Ectodermal cell (in vitro differentiated cells): ENCODE data around the gene KCNA10.
A peak's percentile ranks its signal among the peaks of the same experiment; 100 is the strongest.

Experiments used
- H3K27ac ChIP-seq: 2 replicates; pipeline ENCODE4 v1.7.0; 2013; ENCODE audit warnings: mild to moderate bottlenecking, low read depth, low read length; ENCODE audit not compliant: insufficient read depth, poor library complexity, severe bottlenecking
- H3K27me3 ChIP-seq: 2 replicates; pipeline ENCODE4 v1.7.0; 2013; ENCODE audit warnings: mild to moderate bottlenecking, low read length; ENCODE audit not compliant: insufficient read depth, control insufficient read depth, poor library complexity, severe bottlenecking
- H3K36me3 ChIP-seq: one replicate; pipeline ENCODE4 v1.7.0; 2013; ENCODE audit warnings: low read length; ENCODE audit not compliant: control insufficient read depth, insufficient read depth
- H3K4me1 ChIP-seq: one replicate; pipeline ENCODE4 v1.7.0; 2013; ENCODE audit warnings: low read length; ENCODE audit not compliant: control insufficient read depth, insufficient read depth
- H3K4me3 ChIP-seq: 2 replicates; pipeline ENCODE4 v1.7.0; 2013; ENCODE audit warnings: low read depth, low read length, control low read depth; ENCODE audit not compliant: insufficient read depth
- H3K9me3 ChIP-seq: 2 replicates; pipeline ENCODE4 v1.7.0; 2013; ENCODE audit warnings: mild to moderate bottlenecking, low read length, moderate library complexity; ENCODE audit not compliant: control insufficient read depth
- WGBS, 2 experiments: methylation state at CpG; one replicate each; pipeline ENCODE4 v1.1.7; 2013; ENCODE audit warnings: missing lambda C conversion rate in 2 of 2; 5-methylcytosine and 5-hydroxymethylcytosine counted together

The KCNA10 gene

DNA sequence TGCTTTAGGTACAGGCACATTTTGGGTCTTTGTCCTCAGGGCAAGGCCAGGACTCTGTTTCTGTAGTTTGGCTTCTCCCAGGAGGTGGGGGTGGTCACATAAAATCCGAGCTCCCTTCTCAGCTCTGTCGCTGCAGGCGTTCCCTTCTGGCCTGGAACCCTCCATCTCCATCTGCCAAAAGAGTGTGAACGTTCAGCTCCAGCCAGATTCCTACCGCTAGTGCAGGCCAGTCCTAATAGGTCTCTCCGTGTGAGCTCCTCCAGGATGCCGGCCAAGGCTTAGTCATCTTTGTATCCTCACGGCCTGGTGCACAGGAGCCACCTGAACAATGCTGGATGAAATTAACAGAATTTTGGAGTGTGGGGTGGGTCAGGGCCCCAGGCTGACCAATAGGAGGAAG, 19.9 kb upstream of the KCNA10 start:
- Histone ChIP-seq H3K4me1 (no peaks in the 10 kb centered on the region), H3K27ac (no peak overlapping the region), H3K27me3 (no peaks in the 10 kb centered on the region)

DNA sequence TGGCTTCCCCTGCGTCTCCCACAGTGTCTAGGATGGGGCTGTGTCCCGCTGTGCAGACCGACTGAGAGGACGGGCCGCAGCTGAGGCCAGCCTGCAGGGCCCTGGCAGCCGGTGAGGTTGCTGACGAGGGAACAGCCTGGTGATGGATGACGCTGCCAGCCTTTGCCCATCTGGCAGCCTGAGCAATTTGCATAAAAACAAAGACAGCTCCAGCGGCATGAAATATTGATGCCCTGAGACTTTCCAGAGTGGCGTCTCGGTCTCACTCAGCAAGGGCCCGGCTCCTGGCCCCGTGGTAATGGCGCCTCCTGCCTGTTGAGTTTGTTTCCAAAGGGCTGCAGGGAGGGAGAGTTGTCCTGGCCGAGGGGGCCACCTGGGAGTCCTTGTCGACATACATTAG, 19.1 kb upstream of the KCNA10 start:
- Histone ChIP-seq H3K4me3 (no peak overlapping the region), H3K27me3 (no peaks in the 10 kb centered on the region), H3K27ac (peak overlapping the region; percentile 57), H3K36me3 (no peaks in the 10 kb centered on the region), H3K4me1 (no peaks in the 10 kb centered on the region), H3K9me3 (no peaks in the 10 kb centered on the region)
- 86 to 87% methylated on average over 16 of the region's 16 CpGs for WGBS, 2 experiments

More for the DNA sequence above, 19.9 kb upstream of the KCNA10 start:
- Histone ChIP-seq H3K4me3 (no peak overlapping the region), H3K36me3 (no peaks in the 10 kb centered on the region), H3K9me3 (no peaks in the 10 kb centered on the region)
- WGBS, 2 experiments: 87 to 91% methylated on average over 8 of the region's 8 CpGs

- no peaks in the 10 kb centered on the region for H3K9me3 ChIP-seq
- H3K27ac ChIP-seq: no peak overlapping the region
- H3K36me3 ChIP-seq: no peaks in the 10 kb centered on the region
- no peak overlapping the region for H3K4me3 ChIP-seq
- H3K27me3 ChIP-seq: no peaks in the 10 kb centered on the region
- H3K4me1 ChIP-seq: no peaks in the 10 kb centered on the region
- 81% methylated on average over 3 of the region's 3 CpGs for WGBS, 2 experiments
Measured at GRCh38 chr1:110535985-110536384, 17.0 kb upstream of the KCNA10 start.

- H3K9me3 ChIP-seq: no peaks in the 10 kb centered on the region
- WGBS, 2 experiments: 79% methylated on average over 3 of the region's 3 CpGs
- H3K4me3 ChIP-seq: no peak overlapping the region
- no peaks in the 10 kb centered on the region for H3K36me3 ChIP-seq
- H3K27me3 ChIP-seq: no peaks in the 10 kb centered on the region
- no peak overlapping the region for H3K27ac ChIP-seq
- peaks cover 5% of the 10 kb centered on the region for H3K4me1 ChIP-seq
Measured at GRCh38 chr1:110533230-110533629, 14.3 kb upstream of the KCNA10 start.

DNA sequence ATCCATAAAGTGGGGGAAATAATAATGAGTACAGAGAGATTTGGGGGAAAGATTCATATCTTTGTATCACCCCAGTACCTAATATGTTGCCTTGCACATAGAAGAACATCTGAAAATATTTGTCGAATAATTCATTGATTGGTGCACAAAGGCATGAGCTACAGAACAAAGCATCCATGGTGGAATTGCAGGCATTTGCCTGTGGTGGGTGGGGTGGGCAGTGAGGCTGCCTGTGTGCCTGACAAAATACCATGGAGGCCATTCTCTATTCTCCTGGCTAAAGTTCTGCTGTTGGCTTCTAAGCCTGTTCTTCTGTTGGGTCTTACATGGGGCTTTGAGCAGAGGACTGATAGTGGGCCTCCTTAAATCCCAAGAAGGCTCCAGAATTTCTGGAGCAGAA, 10.0 kb upstream of the KCNA10 start:
- no peaks in the 10 kb centered on the region for H3K9me3 ChIP-seq
- H3K4me3 ChIP-seq: no peak overlapping the region
- no peaks in the 10 kb centered on the region for H3K36me3 ChIP-seq
- WGBS, 2 experiments: 89 to 100% methylated on average over 1 of the region's 1 CpG
- H3K27me3 ChIP-seq: peaks cover 4% of the 10 kb centered on the region
- H3K4me1 ChIP-seq: peaks cover 5% of the 10 kb centered on the region
- no peak overlapping the region for H3K27ac ChIP-seq

- 78 to 79% methylated on average over 7 of the region's 7 CpGs for WGBS, 2 experiments
- peaks cover 5% of the 10 kb centered on the region for H3K4me1 ChIP-seq
- H3K9me3 ChIP-seq: no peaks in the 10 kb centered on the region
- H3K36me3 ChIP-seq: no peaks in the 10 kb centered on the region
- H3K27me3 ChIP-seq: peaks cover 4% of the 10 kb centered on the region
- H3K4me3 ChIP-seq: no peak overlapping the region
- H3K27ac ChIP-seq: no peak overlapping the region
Measured at GRCh38 chr1:110526201-110526780, 7.3 kb upstream of the KCNA10 start.

GRCh38 chr1:110525249-110525595, 6.2 kb upstream of the KCNA10 start:
- Histone ChIP-seq H3K27me3 (peaks cover 4% of the 10 kb centered on the region), H3K4me3 (no peak overlapping the region), H3K36me3 (no peaks in the 10 kb centered on the region), H3K4me1 (peaks cover 5% of the 10 kb centered on the region), H3K9me3 (no peaks in the 10 kb centered on the region), H3K27ac (no peak overlapping the region)
- WGBS, 2 experiments: 91 to 92% methylated on average over 6 of the region's 6 CpGs

- Histone ChIP-seq H3K27ac (no peak overlapping the region), H3K4me3 (no peak overlapping the region), H3K27me3 (peaks cover 4% of the 10 kb centered on the region), H3K36me3 (no peaks in the 10 kb centered on the region), H3K9me3 (no peaks in the 10 kb centered on the region), H3K4me1 (peaks cover 5% of the 10 kb centered on the region)
- WGBS, 2 experiments: 51 to 52% methylated on average over 20 of the region's 20 CpGs
Measured at GRCh38 chr1:110524311-110525248, 5.6 kb upstream of the KCNA10 start.

DNA sequence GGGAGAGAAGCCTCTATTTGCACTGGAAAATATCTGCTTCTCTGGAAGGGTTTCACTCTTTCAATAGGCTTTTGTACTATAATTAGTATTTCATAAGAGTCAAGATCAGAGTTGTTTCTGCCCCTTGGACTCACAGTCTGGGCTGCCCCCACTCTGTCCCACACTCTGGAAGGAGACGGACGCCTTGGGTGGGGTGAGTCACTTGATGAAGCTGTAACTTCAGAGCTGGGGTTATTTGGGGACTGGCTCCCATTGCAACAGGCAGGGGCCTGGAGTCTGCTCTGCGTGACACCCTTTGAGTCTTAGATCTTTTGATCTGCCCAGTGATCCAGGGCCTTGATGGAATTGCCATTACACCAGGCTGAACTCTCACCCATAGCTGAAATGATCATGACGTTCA, 4.0 kb upstream of the KCNA10 start:
- H3K4me3 ChIP-seq: no peak overlapping the region
- no peaks in the 10 kb centered on the region for H3K9me3 ChIP-seq
- H3K27ac ChIP-seq: no peak overlapping the region
- no peaks in the 10 kb centered on the region for H3K4me1 ChIP-seq
- H3K36me3 ChIP-seq: no peaks in the 10 kb centered on the region
- 81 to 83% methylated on average over 4 of the region's 4 CpGs for WGBS, 2 experiments
- peaks cover 4% of the 10 kb centered on the region for H3K27me3 ChIP-seq

DNA sequence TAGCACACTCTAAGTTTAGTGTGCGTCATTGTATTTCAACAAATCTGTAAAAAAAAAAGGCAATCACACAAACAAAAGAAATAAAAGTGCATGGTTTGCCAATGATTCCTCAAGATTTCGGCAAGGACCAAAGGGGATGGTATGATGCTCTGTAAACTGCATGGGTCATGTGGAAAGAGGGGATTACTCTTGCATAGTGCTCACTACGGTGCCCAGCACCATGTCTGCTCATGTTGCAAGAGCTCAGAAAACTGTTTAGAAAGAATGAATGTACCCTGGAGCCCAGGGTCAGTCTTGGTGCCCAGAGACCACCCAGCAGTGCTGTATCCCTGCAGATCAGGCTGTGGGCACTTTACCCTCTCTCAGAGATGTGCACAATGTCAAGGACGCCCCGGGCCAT, 3.6 kb upstream of the KCNA10 start:
- Histone ChIP-seq H3K4me3 (no peak overlapping the region), H3K36me3 (no peaks in the 10 kb centered on the region), H3K27me3 (peaks cover 4% of the 10 kb centered on the region), H3K9me3 (no peaks in the 10 kb centered on the region), H3K27ac (no peak overlapping the region), H3K4me1 (no peaks in the 10 kb centered on the region)
- WGBS, 2 experiments: 87 to 94% methylated on average over 5 of the region's 5 CpGs
